Heart right ventricle (tissue), 16 donors: ENCODE results near the gene FAM83D. TPM values are rescaled to one million over a fixed set of nuclear protein-coding genes. Genes with fewer than 3 reads are reported as not detected.

Source experiments
- ATAC-seq, 8 donors: fragments of 200-7000 bp; cut with Tn5 transposase; one replicate each; pipeline ENCODE4 v1.9.1; 2020; ENCODE audit warnings: mild to moderate bottlenecking in 8 of 8, moderate library complexity in 8 of 8, moderate number of reproducible peaks in 1 of 8
- DNase-seq, 2 donors: peaks; one replicate each; pipeline ENCODE4 v3.0.0-alpha.2; 2020
- H3K27ac ChIP-seq, 10 donors: fragments of 200-600 bp; sonication (generic) in 2 of 10; one replicate each; pipeline versions ENCODE4 v1.5.0 to v1.8.0; 2020 to 2022; ENCODE audit warnings: mild to moderate bottlenecking in 3 of 10
- H3K27me3 ChIP-seq, 7 donors: fragments of 200-600 bp; one replicate each; pipeline ENCODE4 v1.8.0; 2021 to 2022; ENCODE audit warnings: mild to moderate bottlenecking in 2 of 7
- H3K36me3 ChIP-seq, 9 donors: fragments of 200-600 bp; sonication (generic) in 1 of 9; one replicate each; pipeline versions ENCODE4 v1.5.0 to v1.8.0; 2020 to 2022; ENCODE audit warnings: mild to moderate bottlenecking in 2 of 9
- H3K4me1 ChIP-seq, 9 donors: fragments of 200-600 bp; sonication (generic) in 1 of 9; one replicate each; pipeline versions ENCODE4 v1.5.0 to v1.8.0; 2020 to 2022; ENCODE audit warnings: mild to moderate bottlenecking in 4 of 9
- H3K4me3 ChIP-seq, 10 donors: fragments of 200-600 bp; sonication (generic) in 2 of 10; one replicate each; pipeline versions ENCODE4 v1.5.0 to v1.8.0; 2020 to 2022; ENCODE audit warnings: mild to moderate bottlenecking in 7 of 10, moderate library complexity in 2 of 10
- H3K9me3 ChIP-seq, 11 donors: fragments of 200-600 bp in 10 of 11; sonication (generic) in 2 of 11; one replicate each; pipeline versions ENCODE4 v1.5.0 to v1.8.0; 2013 to 2022; ENCODE audit warnings: mild to moderate bottlenecking in 2 of 11, control low read depth in 1 of 11, moderate library complexity in 1 of 11
- CTCF ChIP-seq, 9 donors: fragments of 200-600 bp; sonication (generic) in 2 of 9; IDR thresholded peaks; one replicate each; pipeline versions ENCODE4 v1.5.0 to v1.8.0; 2021 to 2022; ENCODE audit warnings: antibody characterized with exemption in 9 of 9, mild to moderate bottlenecking in 5 of 9, moderate library complexity in 1 of 9
- WGBS, 2 donors: extraction: QIAGEN DNeasy Blood & Tissue Kit; methylation state at CpG; one replicate each; pipeline ENCODE4 v1.1.7; 2013; ENCODE audit warnings: inconsistent platforms in 1 of 2; 5-methylcytosine and 5-hydroxymethylcytosine counted together
- intact Hi-C, 10 donors: fragments of 100-400 bp; cut with DNase I; formaldehyde crosslinking; loops; one replicate each; pipeline versions ENCODE4 v1.11.1 to v1.14.2; 2022
- polyA plus RNA-seq, 2 donors: library from polyadenylated mRNA; stranded (reverse); fragments of 200-250 nt; gene quantifications; one replicate each; pipeline ENCODE4 v1.2.3, GENCODE V29; 2013
- total RNA-seq, 10 donors: library from RNA; stranded (reverse); fragmentation: NEBNext Ultra II Directional in 3 of 10; extraction: Animal tissue kit (Norgen Biotek cat#: 25700) in 3 of 10; gene quantifications; one replicate each; pipeline versions ENCODE4 v1.2.1 to v1.2.4, GENCODE V29; 2021 to 2023
- donor health status: Arrhythmogenic right ventricular cardiomyopathy.
- donor health status: ischemic (EF 13 %, LVEDD 7.1; RV severe dilation, severe dysfunction).
- donor health status: healthy with polysubstance abuse.
- donor health status: DM: no; HTN: yes; CAD: no.
- donor health status: DM: no; HTN: no; CAD: no.
- donor health status: ischemic (EF 25% LVEDD 6.9; RV normal size, moderate dysfunction).
- donor health status: ischemic (EF 25% LVEDD 5.7; RV mildly dilated, moderate dysfunction).
- donor health status: healthy.
- donor health status: DM: yes; HTN: yes; CAD: no.
- donor health status: Ischemic cardiomyopathy.
- donor health status: ischemic (EF 35%, LVEDD 5.7; RV mildly dilated, moderate dysfunction).
- donor health status: nonischemic (EF 11% LVEDD 7.7; RV severe dilation, severe dysfunction).
- donor health status: DM: yes; HTN: yes; CAD: no.
- donor health status: PGD.
- donor health status: ischemic (EF 29% LVEDD 5.4; RV normal size, mild dysfunction).
- donor health status: nonischemic (EF 23%, LVEDD 6.1; RV moderate dilation, normal function).

FAM83D gene
- total and polyA plus RNA-seq, 12 donors, result 0.12 to 2.8 (median 0.46) TPM

- no peak overlapping the region for H3K27ac ChIP-seq
- no peak for TF ChIP-seq CTCF (IDR thresholded peaks at IDR 0.05)
- no peaks in the 10 kb centered on the region for H3K27me3 ChIP-seq
- H3K4me1 ChIP-seq, result peaks cover 0 to 28% (median 16%) of the 10 kb centered on the region in 9 donors
- no peak overlapping the region for H3K4me3 ChIP-seq
- no peak for ATAC-seq
- H3K9me3 ChIP-seq, result no peaks in the 10 kb centered on the region
- DNase-seq, result no peak
- intact Hi-C loops, result no loop called here
- peaks cover 0 to 40% (median 8%) of the 10 kb centered on the region in 9 donors for H3K36me3 ChIP-seq
These were observed 39.0 kb downstream of the FAM83D start for GRCh38 chr20:38965264-38965663.

- Histone ChIP-seq H3K9me3 (no peaks in the 10 kb centered on the region), H3K4me1 (peaks cover 0 to 19% (median 9%) of the 10 kb centered on the region in 9 donors), H3K27me3 (no peaks in the 10 kb centered on the region), H3K27ac (no peak overlapping the region), H3K36me3 (peaks cover 0 to 69% (median 19%) of the 10 kb centered on the region in 9 donors), H3K4me3 (no peak overlapping the region)
- DNase-seq (no peak), ATAC-seq (no peak)
- no peak for TF ChIP-seq CTCF (IDR thresholded peaks at IDR 0.05)
- 89% methylated on average over 6 of the region's 6 CpGs for WGBS, 2 donors
- intact Hi-C loops, result no loop called here
These were observed 41.9 kb downstream of the FAM83D start for GRCh38 chr20:38968090-38968489.

GRCh38 chr20:38969708-38970107 lies 43.5 kb downstream of the FAM83D start:
- H3K27ac ChIP-seq, result peak overlapping the region in 3 of 10 donors; percentile 18 to 39 (median 37)
- no peaks in the 10 kb centered on the region for H3K27me3 ChIP-seq
- intact Hi-C loops, result no loop called here
- H3K9me3 ChIP-seq, result no peaks in the 10 kb centered on the region
- no peak for TF ChIP-seq CTCF (IDR thresholded peaks at IDR 0.05)
- peaks cover 0 to 82% (median 19%) of the 10 kb centered on the region in 9 donors for H3K36me3 ChIP-seq
- DNase-seq, result no peak
- ATAC-seq, result peak in 5 of 8 donors; percentile 33 to 72 (median 37)
- no peak overlapping the region for H3K4me3 ChIP-seq
- 71 to 74% methylated on average over 4 of the region's 4 CpGs for WGBS, 2 donors
- peaks cover 0 to 26% (median 0%) of the 10 kb centered on the region in 9 donors for H3K4me1 ChIP-seq

GRCh38 chr20:38970302-38970701 lies 44.1 kb downstream of the FAM83D start:
- H3K27ac ChIP-seq, result peak overlapping the region in 4 of 10 donors; percentile 18 to 39 (median 33)
- no peaks in the 10 kb centered on the region for H3K27me3 ChIP-seq
- intact Hi-C loops, result no loop called here
- 94 to 100% methylated on average over 1 of the region's 1 CpG for WGBS, 2 donors
- ATAC-seq (peak in 1 of 8 donors; percentile 6), DNase-seq (no peak)
- H3K4me3 ChIP-seq, result no peak overlapping the region
- H3K36me3 ChIP-seq, result peaks cover 0 to 79% (median 19%) of the 10 kb centered on the region in 9 donors
- peaks cover 0 to 30% (median 0%) of the 10 kb centered on the region in 9 donors for H3K4me1 ChIP-seq
- H3K9me3 ChIP-seq, result no peaks in the 10 kb centered on the region
- TF ChIP-seq CTCF (IDR thresholded peaks at IDR 0.05), result no peak
